ENCODE results near the gene CBLIF.

GRCh38 chr11:59833602-59834001 is 11.7 kb downstream of the CBLIF start:
- TF ChIP-seq CTCF (conservative IDR thresholded peaks at IDR 0.05; ENCODE audit: low read depth, low read length) (no peak), EZH2 (IDR thresholded peaks at IDR 0.05; ENCODE audit: low read length, unreplicated experiment) (no peak), EZH2phosphoT487 (IDR thresholded peaks at IDR 0.05; ENCODE audit: borderline replicate concordance, low read length) (no peak)
